Hair follicle dermal papilla cell (primary cell): ENCODE data around the gene RWDD3. TPM values are rescaled to one million over a fixed set of nuclear protein-coding genes. Genes with fewer than 3 reads are reported as not detected.

ENCODE experiments used
- total RNA-seq: library from RNA; depleted of rRNA; stranded (reverse); fragments of >200 nt; gene quantifications from 2 replicates; pipeline ENCODE4 v1.2.3, GENCODE V29; 2012

Gene RWDD3, protein sequence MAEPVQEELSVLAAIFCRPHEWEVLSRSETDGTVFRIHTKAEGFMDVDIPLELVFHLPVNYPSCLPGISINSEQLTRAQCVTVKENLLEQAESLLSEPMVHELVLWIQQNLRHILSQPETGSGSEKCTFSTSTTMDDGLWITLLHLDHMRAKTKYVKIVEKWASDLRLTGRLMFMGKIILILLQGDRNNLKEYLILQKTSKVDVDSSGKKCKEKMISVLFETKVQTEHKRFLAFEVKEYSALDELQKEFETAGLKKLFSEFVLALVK
- total RNA-seq: 9.4 and 11.7 TPM in 2 replicates

DNA sequence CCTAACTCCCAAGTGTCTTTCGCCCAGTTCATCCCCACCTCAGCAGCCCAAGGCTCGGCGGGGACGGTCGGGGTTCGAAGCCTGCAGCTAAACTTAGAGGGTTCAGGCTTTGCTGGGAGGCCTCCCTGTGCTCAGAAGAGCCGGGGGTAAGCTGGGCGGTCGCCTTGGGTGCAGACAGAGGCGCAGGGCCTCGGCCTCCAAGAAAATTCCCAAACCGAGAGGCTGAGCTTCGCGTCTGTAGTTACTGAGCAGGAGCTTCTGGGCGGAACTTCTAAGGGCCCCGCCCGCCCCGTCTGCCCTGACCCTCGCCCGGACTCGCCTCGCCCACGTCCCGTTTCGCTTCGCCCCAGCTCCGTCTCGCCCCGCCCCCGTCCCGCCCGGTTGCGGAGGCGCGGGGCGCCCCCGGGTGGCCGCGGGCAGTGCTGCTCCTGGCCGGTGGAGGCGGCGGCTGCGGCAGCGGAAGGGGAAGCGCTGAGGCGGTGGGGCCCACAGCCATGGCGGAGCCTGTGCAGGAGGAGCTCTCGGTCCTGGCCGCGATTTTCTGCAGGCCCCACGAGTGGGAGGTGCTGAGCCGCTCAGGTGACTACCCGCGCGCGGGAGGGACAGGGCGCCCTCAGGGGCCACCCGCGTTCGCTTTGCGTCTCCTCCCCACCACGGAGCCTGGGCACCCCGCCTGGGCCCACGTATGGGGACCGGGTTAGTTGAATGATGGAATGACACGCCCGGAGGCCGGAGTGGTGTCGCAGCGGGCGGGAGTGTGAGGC lies at the start of gene RWDD3:
Gene RWDD3 (plus strand): TSS at position 474 of the 764 bp plus-strand sequence. CDS start 21 bp downstream, at position 495.

Other genes with a start within 250 kb of the RWDD3 start
- gene ALG14, start 161.3 kb upstream of the RWDD3 start, total RNA-seq: 1.3 and 1.9 TPM in 2 replicates
- 0.61 and 0.81 TPM in 2 replicates for gene TLCD4, start 116.9 kb upstream of the RWDD3 start, total RNA-seq